ENCODE measurements around the gene GOLGA8M.
A peak's percentile ranks its signal among the peaks of the same experiment; 100 is the strongest.
"Not testable (repeated sequence)": the region's sequence is repeated elsewhere in the genome, so short reads cannot be mapped to it uniquely, and the experiment has no call there.

GOLGA8M gene, protein sequence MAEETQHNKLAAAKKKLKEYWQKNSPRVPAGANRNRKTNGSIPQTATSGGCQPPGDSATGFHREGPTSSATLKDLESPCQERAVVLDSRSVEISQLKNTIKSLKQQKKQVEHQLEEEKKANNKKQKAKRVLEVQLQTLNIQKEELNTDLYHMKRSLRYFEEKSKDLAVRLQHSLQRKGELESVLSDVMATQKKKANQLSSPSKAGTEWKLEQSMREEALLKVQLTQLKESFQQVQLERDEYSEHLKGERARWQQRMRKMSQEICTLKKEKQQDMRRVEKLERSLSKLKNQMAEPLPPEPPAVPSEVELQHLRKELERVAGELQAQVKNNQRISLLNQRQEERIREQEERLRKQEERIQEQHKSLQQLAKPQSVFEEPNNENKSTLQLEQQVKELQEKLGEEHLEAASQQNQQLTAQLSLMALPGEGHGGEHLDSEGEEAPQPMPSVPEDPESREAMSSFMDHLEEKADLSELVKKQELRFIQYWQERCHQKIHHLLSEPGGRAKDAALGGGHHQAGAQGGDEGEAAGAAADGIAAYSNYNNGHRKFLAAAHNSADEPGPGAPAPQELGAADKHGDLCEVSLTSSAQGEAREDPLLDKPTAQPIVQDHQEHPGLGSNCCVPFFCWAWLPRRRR

DNA sequence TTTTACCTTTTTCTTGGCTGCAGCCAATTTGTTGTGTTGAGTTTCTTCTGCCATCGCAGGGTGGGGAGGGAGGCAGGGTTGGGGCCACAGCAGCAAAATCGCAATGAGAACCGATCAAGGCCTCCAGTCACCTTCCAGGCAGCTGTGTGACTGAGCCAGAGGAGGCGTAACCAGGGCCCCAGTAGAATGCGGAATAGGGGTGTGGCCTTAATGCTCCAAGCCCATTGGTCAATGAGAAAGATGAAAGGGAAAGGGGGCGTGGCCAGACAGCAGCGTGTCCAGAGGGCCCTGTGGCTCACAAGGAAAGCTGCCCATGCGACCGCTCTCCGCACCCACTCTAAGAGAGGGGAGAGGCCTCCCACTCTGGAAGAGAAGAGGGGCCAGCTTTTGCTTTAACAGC lies at the start of gene GOLGA8M:
GOLGA8M (minus strand) TSS at position 152 of the 400 bp plus-strand sequence; CDS start at position 54, 98 bp downstream.
- DNase-seq (ENCODE audit: low spot score); in situ Hi-C loops (cut with MboI; ENCODE audit: low sequenced_read_pairs, unreplicated experiment): not testable (repeated sequence)

- in situ Hi-C loops (cut with MboI; ENCODE audit: low sequenced_read_pairs, unreplicated experiment); DNase-seq (ENCODE audit: low spot score): not testable (repeated sequence)
These were observed 30.7 kb upstream of the GOLGA8M start for GRCh38 chr15:28742890-28743289.

- in situ Hi-C loops (cut with MboI; ENCODE audit: low sequenced_read_pairs, unreplicated experiment); DNase-seq (ENCODE audit: low spot score): not testable (repeated sequence)
These were observed 26.5 kb upstream of the GOLGA8M start for GRCh38 chr15:28738590-28739292.

DNA sequence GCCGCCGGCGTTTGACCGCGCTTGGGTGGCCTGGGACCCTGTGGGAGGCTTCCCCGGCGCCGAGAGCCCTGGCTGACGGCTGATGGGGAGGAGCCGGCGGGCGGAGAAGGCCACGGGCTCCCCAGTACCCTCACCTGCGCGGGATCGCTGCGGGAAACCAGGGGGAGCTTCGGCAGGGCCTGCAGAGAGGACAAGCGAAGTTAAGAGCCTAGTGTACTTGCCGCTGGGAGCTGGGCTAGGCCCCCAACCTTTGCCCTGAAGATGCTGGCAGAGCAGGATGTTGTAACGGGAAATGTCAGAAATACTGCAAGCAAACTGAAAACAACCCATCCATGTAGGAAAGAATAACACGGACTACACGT lies 26.0 kb upstream of the GOLGA8M start:
- in situ Hi-C loops (cut with MboI; ENCODE audit: low sequenced_read_pairs, unreplicated experiment), result not testable (repeated sequence)

GRCh38 chr15:28737521-28738199 lies 25.4 kb upstream of the GOLGA8M start:
- DNase-seq (ENCODE audit: low spot score); in situ Hi-C loops (cut with MboI; ENCODE audit: low sequenced_read_pairs, unreplicated experiment): not testable (repeated sequence)

More for the DNA sequence above, 26.0 kb upstream of the GOLGA8M start:
- DNase-seq (ENCODE audit: low spot score), result not testable (repeated sequence)

- DNase-seq (ENCODE audit: low spot score); in situ Hi-C loops (cut with MboI; ENCODE audit: low sequenced_read_pairs, unreplicated experiment): not testable (repeated sequence)
These were observed 15.8 kb upstream of the GOLGA8M start for GRCh38 chr15:28728061-28728460.

- in situ Hi-C loops (cut with MboI; ENCODE audit: low sequenced_read_pairs, unreplicated experiment); DNase-seq (ENCODE audit: low spot score): not testable (repeated sequence)
These were observed 14.8 kb upstream of the GOLGA8M start for GRCh38 chr15:28727026-28727425.

DNA sequence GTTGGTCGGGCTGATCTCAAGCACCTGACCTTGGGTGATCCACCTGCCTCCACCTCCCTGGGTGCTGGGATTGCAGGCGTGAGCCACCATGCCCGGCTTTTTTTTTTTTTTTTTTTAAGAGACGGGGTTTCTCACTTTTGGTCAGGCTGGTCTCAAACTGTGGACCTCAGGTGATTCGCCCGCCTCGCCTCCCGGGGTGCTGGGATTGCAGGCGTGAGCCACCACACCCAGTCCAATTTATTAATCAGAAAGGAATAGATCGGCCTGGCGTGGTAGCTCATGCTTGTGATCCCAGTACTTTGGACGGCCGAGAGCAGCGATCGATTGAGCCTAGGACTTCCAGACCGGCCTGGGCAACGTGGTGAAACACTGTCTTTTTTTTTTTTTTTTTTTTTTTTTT lies 13.9 kb upstream of the GOLGA8M start:
- DNase-seq (ENCODE audit: low spot score), result no peak
- no peak for TF ChIP-seq CTCF (IDR thresholded peaks at IDR 0.05; ENCODE audit: borderline replicate concordance, control extremely low read depth, extremely low read depth, insufficient read depth, missing control alignments)
- in situ Hi-C loops (cut with MboI; ENCODE audit: low sequenced_read_pairs, unreplicated experiment), result no loop called here

DNA sequence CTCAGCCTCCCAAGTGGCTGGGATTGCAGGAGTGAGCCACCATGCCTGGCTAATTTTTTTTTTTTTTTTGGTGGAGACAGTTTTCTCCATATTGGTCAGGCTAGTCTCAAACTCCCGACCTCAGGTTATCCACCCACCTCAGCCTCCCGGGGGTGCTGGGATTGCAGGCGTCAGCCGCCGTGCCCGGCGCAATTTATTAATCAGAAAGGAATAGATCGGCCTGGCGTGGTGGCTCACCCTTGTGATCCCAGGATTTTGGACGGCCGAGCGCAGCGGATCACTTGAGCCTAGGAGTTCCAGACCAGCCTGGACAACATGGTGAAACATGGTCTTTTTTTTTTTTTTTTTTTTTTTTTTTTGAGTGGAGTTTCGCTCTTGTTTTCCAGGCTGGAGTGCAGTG lies 13.3 kb upstream of the GOLGA8M start:
- DNase-seq (ENCODE audit: low spot score), result no peak
- no peak for TF ChIP-seq CTCF (IDR thresholded peaks at IDR 0.05; ENCODE audit: borderline replicate concordance, control extremely low read depth, extremely low read depth, insufficient read depth, missing control alignments)
- in situ Hi-C loops (cut with MboI; ENCODE audit: low sequenced_read_pairs, unreplicated experiment), result no loop called here

- in situ Hi-C loops (cut with MboI; ENCODE audit: low sequenced_read_pairs, unreplicated experiment); DNase-seq (ENCODE audit: low spot score): not testable (repeated sequence)
These were observed 11.8 kb upstream of the GOLGA8M start for GRCh38 chr15:28723986-28724385.

GRCh38 chr15:28719626-28720025 lies 7.4 kb upstream of the GOLGA8M start:
- in situ Hi-C loops (cut with MboI; ENCODE audit: low sequenced_read_pairs, unreplicated experiment); DNase-seq (ENCODE audit: low spot score): not testable (repeated sequence)

- DNase-seq (ENCODE audit: low spot score); in situ Hi-C loops (cut with MboI; ENCODE audit: low sequenced_read_pairs, unreplicated experiment): not testable (repeated sequence)
These were observed 6.4 kb upstream of the GOLGA8M start for GRCh38 chr15:28718576-28718975.

GRCh38 chr15:28714176-28714575 lies 2.0 kb upstream of the GOLGA8M start:
- in situ Hi-C loops (cut with MboI; ENCODE audit: low sequenced_read_pairs, unreplicated experiment); DNase-seq (ENCODE audit: low spot score): not testable (repeated sequence)

DNA sequence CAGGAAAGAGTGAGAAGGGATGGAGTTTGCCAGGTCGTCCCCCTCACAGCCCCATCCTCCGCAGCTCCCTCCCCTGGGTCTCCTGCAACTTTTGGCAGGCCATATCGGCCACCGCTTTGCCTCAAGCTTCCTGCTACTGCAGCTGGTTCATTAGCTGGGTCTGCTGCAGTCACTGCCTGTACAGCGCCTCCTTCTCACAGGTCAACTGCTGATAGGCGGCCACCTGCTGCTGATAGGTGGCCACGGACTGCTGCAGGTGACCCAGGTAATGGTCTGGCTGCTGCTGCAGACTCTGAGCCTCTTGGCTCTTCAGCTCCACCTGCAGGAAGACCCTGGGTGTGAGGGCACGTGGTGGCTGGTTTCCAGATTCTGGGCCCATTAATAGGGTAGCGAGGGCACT lies 8.3 kb downstream of the GOLGA8M start:
- peak; percentile 5 for DNase-seq (ENCODE audit: low spot score)
- in situ Hi-C loops (cut with MboI; ENCODE audit: low sequenced_read_pairs, unreplicated experiment), result not testable (repeated sequence)

- DNase-seq (ENCODE audit: low spot score); in situ Hi-C loops (cut with MboI; ENCODE audit: low sequenced_read_pairs, unreplicated experiment): not testable (repeated sequence)
These were observed 9.8 kb downstream of the GOLGA8M start for GRCh38 chr15:28702427-28702826.
